HG02938 (cell line): ENCODE results near the gene TMEM273.

ENCODE experiments used
- ATAC-seq: cut with Tn5 transposase; IDR thresholded peaks from one replicate; pipeline ENCODE4 v1.9.1; 2021; ENCODE audit warnings: mild to moderate bottlenecking, moderate library complexity; ENCODE audit not compliant: unreplicated experiment

The TMEM273 gene, protein sequence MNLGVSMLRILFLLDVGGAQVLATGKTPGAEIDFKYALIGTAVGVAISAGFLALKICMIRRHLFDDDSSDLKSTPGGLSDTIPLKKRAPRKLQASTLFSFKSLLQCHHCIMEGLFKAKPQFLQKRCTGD

DNA sequence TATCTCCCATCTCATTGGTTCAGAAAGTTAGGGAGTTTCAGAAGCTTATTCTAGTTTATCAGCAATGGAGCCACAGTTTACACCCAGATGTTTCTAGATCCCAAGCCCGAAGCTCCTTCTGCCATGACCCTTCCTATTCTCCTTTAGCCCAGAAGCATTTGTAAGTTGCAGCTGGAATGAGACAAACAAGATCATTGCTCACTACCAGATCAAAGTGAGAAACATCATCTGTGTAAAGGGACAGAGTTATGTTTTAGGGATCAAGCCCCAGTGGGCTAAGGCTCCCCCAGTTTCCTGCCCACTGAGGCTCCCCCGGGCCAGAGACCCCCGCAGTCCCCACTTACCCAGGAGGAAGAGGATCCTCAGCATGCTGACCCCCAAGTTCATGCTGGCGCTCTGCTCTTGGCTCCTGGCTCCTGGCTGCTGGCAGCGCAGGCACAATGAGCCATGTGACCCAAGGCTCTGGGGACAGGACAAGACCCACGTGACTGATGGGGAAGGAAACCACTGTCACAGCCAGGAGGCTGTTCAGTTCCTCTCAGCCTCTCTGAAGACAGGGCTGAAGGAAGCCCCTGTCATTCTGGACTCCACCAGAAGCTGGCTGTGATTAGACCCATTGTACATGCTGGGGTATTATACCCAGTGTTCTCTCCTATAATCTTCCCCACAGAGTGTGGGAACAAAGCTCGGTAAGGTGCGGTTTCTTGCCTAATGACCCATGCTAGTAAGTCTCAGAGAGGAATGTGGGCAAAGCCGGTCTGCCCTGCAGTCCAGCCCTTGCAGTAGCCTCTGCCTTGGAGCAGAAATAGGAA lies at the start of gene TMEM273:
Gene TMEM273, minus strand, starts transcription at position 442 of the 812 bp plus-strand sequence. Its CDS starts 55 bp downstream, at position 387.
- ATAC-seq: peak; percentile 43

DNA sequence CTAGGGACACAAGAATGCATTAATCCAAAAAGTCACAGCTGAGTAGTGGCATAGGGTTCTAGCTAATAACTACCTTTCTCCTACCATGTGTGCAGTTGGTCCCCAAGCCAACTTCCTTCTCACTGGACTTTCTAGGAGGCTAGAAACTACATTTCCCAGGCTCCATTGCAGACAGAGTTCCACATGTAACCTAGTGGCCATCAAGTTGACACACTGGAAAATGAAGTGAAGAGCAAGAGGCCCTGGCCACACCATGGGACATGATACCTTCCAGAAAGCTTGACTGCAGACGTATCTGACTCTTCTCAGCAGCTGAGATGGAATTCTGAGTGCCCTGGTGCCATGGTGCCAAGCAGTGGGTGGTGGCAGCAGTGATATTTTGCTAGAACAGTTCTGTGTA lies 49.8 kb upstream of the TMEM273 start:
- no peak for ATAC-seq

DNA sequence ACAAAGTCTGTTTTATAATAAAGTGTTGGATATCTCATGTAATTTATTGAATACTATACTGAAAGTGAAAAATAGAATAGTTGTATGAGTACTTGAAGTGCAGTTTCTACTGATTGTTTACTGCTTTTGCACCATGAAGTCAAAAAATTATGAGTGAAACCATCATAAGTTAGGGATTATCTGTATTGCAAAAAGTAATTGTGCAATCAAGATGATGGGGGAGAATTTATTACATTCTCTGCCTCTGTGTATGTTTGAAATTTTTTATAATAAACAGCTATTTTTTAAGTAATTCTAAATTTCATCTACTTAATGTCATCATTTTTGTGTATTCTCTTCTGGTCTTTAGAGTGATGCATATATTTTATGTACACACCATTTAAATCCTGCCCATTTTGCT lies 47.2 kb upstream of the TMEM273 start:
- no peak for ATAC-seq

DNA sequence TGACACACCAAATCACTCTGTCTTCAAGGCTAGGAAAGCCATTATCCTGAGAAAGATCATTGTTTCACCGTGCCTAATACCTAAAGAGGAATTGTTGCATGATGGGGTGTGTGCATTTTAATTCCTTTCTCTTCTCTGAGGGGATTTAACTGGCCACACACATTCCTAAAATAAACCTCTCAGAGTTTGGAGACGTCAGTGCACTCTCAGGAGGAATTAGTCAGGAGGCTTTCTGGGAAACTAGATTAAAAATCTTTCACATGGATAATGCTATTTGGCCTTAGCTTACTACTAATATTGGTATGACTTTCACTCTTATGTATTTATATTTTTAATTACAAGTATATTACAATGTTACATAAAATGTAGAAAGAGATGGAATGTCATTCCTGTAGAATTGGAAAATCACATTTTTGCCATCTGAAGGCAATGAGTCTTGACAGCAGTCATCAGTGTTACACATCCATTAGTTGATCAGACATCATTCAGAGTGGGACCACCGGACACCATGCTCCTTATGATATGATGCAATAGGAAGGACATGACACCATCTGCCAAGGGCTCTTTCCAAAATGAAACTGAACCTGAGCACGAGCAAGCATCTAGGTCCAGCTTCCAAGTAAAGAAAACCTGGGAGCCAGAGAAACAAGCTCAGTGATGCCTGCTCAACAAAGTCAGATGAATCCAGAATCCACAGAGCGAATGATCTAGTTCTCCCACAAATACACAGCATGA lies 43.1 kb upstream of the TMEM273 start:
- no peak for ATAC-seq

DNA sequence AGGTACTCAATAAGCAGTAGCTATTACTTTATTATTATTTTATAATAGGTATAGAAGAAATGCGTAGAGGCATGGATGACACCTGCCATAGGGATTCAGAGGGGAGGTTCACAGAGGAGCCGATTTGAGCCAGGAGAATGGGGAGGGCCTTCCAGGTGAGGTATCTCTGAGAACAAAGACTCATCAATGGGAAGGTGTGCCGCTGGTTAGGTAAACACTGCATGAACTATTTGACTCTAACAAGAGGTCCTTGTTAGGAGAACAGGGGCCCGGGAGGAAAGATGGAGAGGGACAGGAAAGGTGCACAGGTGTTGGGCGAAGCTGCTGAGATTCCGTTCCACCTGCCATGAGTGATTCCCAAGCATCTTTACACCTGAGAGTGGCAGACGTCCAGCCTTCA lies 41.8 kb upstream of the TMEM273 start:
- no peak for ATAC-seq

DNA sequence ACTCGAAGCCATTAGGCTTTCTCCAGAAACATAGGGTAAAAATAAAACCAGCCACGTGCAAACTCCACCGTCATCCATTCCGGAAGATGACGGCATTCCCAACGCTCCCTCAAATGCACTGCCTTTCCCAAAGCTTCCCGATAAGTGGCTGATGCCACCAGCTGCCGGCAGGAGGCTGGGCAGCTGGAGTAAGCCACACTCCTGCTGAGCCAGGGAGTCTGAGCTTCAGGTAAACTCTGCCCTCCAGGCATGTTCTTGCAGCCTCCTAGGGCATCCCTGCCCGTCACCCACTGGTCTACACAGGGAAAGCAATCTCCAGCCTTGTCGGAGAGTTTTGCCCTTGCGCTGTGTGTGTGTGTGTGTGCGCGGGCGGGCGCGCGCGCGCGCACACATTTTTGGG lies 40.5 kb upstream of the TMEM273 start:
- ATAC-seq: no peak

DNA sequence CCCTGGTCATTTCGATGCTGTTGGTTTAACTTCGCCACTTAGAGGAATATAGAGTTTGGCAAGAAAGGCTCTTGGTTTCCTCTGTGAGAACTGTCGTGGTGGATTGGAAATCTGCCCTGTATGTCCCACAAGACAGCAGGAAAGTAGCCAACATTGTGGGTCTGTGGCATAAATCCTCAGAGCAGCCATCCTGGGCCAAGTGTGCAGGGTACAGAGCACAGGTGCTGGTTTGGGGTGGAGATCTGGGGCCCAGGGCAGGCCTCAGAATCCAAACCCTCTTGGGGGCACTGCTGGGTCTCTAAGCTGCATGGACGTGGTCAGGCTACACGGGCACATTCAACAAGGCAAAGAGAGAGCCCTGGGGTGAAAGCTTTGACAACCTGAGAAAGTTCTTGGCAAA lies 39.2 kb upstream of the TMEM273 start:
- no peak for ATAC-seq

DNA sequence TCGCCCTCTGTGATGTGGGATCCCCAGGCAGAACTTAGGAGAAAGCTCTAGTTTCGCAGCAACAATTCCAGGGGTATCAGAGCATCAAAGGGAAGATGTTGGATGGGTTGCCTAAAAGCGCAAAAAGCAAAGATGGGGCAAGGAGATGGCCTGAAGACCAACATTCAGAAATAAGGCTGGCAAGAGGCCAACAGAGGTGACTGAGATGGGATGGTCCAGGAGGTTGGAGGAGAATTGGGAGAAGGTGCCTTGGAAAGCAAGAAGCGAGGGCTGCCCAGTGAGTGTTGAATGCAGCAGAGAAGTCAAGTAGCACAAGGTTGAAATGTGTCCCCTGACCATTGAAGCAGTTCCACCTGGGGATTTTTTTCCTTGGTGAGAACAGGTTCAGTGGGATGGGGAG lies 38.4 kb upstream of the TMEM273 start:
- ATAC-seq: no peak

DNA sequence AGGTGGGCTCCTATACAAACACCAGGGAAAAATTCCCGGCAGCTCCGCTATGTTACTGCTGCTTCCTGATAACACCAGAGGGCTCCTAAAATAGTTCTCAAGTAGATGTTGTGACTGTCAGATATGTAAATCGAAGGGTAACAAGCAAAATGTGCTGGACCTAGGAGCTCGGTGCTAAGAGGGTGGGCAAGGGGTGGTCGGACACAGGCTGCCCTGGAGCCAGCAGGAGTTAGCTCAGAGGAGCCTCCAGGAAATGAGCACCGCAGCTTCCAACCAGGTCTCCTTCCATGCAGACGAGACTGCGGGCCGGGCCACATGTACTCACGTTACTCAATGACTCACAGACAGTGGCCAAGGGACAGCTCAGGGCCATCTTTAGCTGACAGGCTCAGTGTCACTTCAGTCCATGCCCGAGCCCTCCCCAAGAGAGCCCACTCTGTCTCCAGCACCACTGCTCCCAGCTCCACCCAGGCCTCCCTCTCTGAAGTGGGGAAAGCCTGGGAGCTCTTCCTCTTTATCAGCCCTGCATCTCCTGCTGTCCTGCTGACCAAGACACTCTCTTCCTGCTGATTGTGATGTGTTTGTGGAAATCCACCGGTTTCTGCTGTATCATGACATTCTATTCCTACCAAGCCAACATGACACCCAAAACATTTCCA lies 37.2 kb upstream of the TMEM273 start:
- no peak for ATAC-seq

DNA sequence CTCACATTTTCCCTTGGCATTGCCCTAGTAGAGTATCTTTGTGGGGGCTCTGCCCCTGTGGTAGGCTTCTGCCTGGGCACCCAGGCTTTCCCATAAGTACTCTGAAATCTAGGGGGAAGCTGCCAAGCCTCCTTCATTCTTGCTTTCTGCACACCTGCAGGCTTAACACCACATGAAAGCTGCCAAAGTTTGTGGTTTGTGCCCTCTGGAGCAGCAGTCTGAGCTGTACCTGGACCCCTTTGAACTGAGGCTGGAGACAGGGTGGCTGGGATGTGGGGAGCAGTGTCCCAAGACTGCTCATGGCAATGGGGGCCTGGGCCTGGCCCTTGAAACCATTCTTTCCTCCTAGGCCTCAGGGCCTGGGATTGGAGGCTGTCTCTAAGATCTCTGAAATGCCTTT lies 35.0 kb upstream of the TMEM273 start:
- ATAC-seq: no peak

DNA sequence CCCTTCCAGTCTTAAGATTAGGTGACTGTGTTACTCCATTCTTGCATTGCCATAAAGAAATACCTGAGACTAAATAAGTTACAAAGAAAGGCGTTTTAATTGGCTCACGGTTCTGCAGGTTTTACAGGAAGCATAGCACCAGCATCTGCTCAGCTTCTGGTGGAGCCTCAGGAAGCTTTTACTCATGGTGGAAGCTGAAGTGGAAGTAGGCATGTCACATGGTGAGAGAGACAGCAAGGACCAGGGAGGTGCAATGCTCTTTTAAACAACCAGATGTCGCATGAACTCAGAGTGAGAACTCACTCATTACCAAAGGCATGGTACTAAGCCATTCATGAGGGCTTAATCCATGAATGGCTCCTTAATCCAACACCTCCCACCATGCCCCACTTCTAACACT lies 34.0 kb upstream of the TMEM273 start:
- ATAC-seq: no peak

DNA sequence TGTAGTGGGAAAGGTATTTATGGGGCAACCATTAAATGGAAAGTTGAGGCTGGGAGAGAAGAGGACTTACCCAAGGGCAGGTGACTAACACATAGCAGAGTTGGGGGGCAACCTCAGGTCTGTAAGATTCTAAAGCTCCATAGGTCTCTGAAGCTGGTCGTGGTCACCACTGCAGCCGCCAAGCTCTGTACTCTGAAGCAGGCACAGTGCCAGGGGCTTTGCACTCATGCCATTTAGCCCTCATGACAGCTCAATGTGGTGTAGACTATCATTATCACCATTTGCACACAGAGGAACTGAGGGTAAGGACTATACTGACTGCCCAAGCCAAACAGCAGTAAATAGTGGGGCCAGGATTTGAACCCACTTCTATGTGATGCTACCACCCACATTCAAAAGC lies 32.5 kb upstream of the TMEM273 start:
- no peak for ATAC-seq

DNA sequence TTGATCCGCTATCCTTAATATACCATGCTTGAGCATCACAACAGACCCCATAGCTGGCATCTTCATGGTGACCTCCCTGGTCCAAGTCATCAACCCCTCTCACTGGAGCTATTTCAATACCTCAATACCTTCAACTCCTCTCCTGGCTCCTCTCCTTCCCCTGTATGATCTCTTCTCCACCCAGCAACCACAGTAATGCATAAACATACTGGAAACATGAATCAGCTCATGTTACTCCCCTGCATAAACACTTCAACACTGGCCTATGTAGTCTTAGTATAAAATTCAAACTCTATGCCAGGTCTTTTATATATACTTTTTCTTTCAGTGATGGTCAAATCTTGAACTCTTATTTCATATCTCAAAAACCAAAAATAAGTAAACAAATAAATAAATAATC lies 31.8 kb upstream of the TMEM273 start:
- no peak for ATAC-seq

DNA sequence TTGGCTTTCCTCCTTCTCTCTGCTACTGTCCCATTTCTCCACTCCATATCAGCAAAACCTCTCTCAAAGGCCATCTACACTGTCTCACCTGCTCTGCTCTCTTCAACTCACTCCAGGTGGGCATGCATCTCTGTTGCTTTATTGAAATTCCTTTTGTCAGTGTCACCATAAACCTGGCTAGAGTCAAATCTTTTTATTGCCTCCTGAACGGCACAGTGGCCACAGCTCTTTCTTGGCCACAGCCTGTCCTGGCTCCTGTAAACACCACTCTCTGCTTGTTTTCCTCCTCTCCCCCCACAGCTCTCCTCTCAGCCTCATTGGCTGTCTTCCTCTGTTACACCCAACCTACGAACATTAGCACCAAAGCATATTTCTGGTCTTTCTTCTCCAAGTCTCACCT lies 31.1 kb upstream of the TMEM273 start:
- no peak for ATAC-seq

DNA sequence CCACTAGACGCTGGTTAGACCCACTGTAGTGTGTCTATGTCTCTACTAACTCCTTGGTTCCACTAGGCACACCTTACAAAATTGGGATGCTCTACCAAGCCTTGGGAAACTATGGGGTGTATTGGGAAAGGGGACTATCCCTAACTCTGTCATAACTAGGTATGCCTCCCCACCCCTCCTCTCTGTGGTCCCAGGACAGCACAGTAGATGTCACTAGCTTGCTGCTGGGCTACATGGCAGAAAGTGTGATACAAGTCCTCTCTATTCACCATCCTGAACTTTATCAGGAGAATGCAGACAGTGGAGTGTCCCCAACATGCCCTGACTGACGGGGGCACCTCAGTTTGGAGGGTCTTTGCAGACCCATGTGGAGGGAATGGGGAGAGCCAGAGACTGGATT lies 30.3 kb upstream of the TMEM273 start:
- no peak for ATAC-seq

DNA sequence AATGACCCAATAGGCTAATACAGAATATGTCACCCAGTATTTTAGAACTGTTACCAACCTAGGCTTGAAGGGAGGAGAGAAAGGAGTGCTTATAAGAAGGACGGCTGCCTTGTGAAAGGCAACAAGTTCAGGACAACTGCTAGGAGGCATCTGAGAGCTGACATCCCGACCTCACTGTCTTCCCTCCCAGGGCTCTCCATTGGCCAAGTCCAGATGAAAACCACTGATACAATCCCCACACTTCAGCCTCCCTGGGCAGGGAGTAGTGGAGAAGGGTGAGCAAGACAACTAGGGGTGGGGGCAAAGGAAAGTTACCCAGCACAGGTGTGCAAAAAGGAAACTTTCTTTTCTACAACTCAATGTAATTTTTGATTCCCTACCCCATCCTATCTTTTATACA lies 29.5 kb upstream of the TMEM273 start:
- no peak for ATAC-seq

DNA sequence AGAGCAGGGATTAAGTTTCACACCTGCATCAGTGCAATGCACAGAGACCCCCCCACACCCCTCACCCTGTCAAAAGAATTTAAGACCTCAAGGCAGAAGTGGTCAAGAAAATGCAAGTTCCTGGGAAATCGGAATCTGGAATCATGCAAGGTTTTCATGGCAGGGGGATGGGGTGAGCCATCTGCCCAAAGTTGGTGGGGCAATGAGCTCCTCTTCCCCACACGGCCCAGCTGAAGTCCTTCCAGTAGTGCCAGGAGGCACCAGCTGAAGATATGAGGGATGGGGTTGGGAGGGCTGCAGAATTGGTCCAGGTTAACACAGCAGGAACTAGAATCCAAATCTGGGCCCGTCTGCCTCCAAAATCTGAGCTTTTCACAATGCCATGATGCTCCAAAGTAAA lies 25.0 kb upstream of the TMEM273 start:
- ATAC-seq: no peak

DNA sequence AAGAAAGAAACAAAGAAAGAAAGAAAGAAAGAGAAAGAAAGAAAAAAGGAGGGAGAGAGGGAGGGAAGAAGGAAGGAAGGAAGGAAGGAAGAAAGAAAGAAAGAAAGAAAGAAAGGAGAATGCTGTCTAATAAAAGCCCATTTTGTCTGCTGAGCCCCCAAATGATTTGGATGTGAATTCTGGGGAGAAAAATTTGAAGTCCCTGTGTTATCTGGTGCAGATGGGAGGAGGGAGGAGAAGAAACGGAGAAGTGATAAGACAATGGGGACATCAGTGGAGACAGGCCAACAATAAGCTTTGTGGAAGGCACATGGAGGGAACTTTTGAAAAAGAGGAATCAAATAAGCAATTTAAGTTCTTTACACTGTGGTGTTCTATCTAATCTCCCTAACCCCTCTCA lies 24.6 kb upstream of the TMEM273 start:
- no peak for ATAC-seq

DNA sequence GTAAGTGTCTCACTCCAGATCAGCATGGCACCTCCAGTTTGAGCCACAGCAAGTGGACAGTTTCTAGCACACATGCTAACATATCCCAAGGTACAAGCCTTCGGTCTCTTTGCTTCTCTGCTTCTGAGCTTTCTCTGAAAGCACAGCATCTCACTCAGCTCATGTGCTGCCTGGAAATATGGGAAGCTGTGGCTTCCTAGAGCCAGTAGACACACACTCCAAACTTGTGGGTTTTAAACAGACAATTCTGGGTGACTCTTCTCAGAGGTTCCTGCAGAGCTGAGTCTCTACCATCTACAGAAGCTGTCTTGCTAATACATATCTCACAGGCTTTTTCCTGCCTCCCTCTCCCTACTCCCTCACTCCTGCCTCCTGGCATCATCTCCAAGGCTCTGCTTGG lies 23.9 kb upstream of the TMEM273 start:
- ATAC-seq: no peak

DNA sequence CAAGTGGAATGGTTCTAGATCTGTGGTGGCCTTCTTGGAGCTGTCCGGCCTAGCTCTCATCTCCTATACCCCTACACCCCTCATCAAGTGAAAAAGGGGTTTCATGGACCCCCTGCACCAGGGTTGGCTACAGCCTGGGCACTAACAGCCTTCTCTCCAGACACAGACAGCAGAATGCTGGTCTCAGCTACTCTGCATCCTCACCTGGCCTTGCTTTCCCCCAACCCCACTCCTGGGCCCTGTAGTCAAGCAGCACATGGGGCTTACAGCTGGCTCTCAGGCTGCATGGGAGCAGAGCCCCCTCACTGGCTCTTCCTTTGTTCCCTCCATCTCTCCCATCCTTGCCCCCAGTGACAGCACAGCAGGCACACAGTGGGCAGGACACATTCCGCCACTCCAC lies 20.8 kb upstream of the TMEM273 start:
- no peak for ATAC-seq

DNA sequence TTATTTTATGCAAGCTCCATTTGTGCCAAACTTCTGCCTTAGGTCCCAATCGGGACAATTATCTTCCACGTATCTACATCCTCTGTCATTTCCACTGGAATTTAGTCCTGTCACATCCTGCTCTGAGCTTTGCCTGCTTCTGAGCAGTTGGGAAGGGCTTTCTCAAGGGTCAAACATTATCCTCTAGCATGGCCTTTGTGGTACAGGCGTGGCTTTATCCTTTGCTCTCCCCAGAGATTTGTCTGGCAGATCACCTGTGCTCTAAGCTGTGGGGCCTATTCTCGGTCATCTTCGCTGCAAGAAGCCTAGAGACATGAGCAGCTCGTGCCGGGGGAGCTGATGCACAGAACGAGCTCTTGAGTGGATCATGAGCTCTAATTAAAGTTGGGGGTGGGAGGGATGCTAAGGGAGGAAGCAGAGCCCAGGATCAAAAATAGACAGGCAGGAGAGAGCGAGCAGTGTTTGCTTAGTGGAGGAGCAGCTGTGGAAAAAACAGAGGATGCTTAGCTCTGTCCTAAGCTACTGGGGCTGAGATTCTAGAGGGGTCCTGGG lies 19.8 kb upstream of the TMEM273 start:
- no peak for ATAC-seq
